ENCODE data around the gene FOXD1. TPM values are rescaled to one million over a fixed set of nuclear protein-coding genes. Genes with fewer than 3 reads are reported as not detected.
"Not testable (repeated sequence)": the region's sequence is repeated elsewhere in the genome, so short reads cannot be mapped to it uniquely, and the experiment has no call there.

FOXD1 gene
- total RNA-seq = under 0.01 and 0.13 TPM in 2 replicates

- DNase-seq (ENCODE audit: low read depth in 2 of 2) = peak in 1 of 2 donors; percentile 77
These were observed at the start of gene FOXD1 for GRCh38 chr5:73448463-73449136. Gene FOXD1 (minus strand): TSS chr5:73448777. CDS start chr5:73448362, 415 bp downstream.

GRCh38 chr5:73497497-73498056 lies 49.0 kb upstream of the FOXD1 start:
- no peak for DNase-seq (ENCODE audit: low read depth in 2 of 2)

GRCh38 chr5:73496984-73497457 lies 48.4 kb upstream of the FOXD1 start:
- peak in 1 of 2 donors; percentile 26 for DNase-seq (ENCODE audit: low read depth in 2 of 2)

- no peak for DNase-seq (ENCODE audit: low read depth in 2 of 2)
These were observed 47.3 kb upstream of the FOXD1 start for GRCh38 chr5:73495772-73496335.

- peak; percentile 38 to 59 for DNase-seq (ENCODE audit: low read depth in 2 of 2)
These were observed 46.1 kb upstream of the FOXD1 start for GRCh38 chr5:73494721-73495120.

- no peak for DNase-seq (ENCODE audit: low read depth in 2 of 2)
These were observed 44.8 kb upstream of the FOXD1 start for GRCh38 chr5:73493421-73493820.

- DNase-seq (ENCODE audit: low read depth in 2 of 2) = no peak
These were observed 42.6 kb upstream of the FOXD1 start for GRCh38 chr5:73491155-73491554.

- no peak for DNase-seq (ENCODE audit: low read depth in 2 of 2)
These were observed 41.5 kb upstream of the FOXD1 start for GRCh38 chr5:73490088-73490487.

- DNase-seq (ENCODE audit: low read depth in 2 of 2) = no peak
These were observed 40.2 kb upstream of the FOXD1 start for GRCh38 chr5:73488806-73489205.

GRCh38 chr5:73487815-73488214 lies 39.2 kb upstream of the FOXD1 start:
- no peak for DNase-seq (ENCODE audit: low read depth in 2 of 2)

GRCh38 chr5:73487257-73487656 lies 38.7 kb upstream of the FOXD1 start:
- DNase-seq (ENCODE audit: low read depth in 2 of 2) = not testable (repeated sequence)

- no peak for DNase-seq (ENCODE audit: low read depth in 2 of 2)
These were observed 37.7 kb upstream of the FOXD1 start for GRCh38 chr5:73486119-73486899.

- DNase-seq (ENCODE audit: low read depth in 2 of 2) = no peak
These were observed 37.1 kb upstream of the FOXD1 start for GRCh38 chr5:73485715-73486114.

- DNase-seq (ENCODE audit: low read depth in 2 of 2) = no peak
These were observed 35.9 kb upstream of the FOXD1 start for GRCh38 chr5:73484511-73484910.

GRCh38 chr5:73483676-73484075 lies 35.1 kb upstream of the FOXD1 start:
- DNase-seq (ENCODE audit: low read depth in 2 of 2) = no peak

- no peak for DNase-seq (ENCODE audit: low read depth in 2 of 2)
These were observed 34.0 kb upstream of the FOXD1 start for GRCh38 chr5:73482383-73483136.

GRCh38 chr5:73480500-73480899 lies 31.9 kb upstream of the FOXD1 start:
- DNase-seq (ENCODE audit: low read depth in 2 of 2) = no peak

- no peak for DNase-seq (ENCODE audit: low read depth in 2 of 2)
These were observed 23.5 kb upstream of the FOXD1 start for GRCh38 chr5:73472116-73472515.

GRCh38 chr5:73471654-73472053 lies 23.1 kb upstream of the FOXD1 start:
- DNase-seq (ENCODE audit: low read depth in 2 of 2) = no peak

GRCh38 chr5:73469878-73470277 lies 21.3 kb upstream of the FOXD1 start:
- DNase-seq (ENCODE audit: low read depth in 2 of 2) = no peak

- not testable (repeated sequence) for DNase-seq (ENCODE audit: low read depth in 2 of 2)
These were observed 20.1 kb upstream of the FOXD1 start for GRCh38 chr5:73468638-73469037.

All from dermis microvascular lymphatic vessel endothelial cell (primary cell).